CD4-positive, alpha-beta T cell treated with Interleukin-15 for 1 hour (primary cell): Measurements from ENCODE around the gene JADE1.

Experiments
- DNase-seq: peaks from one replicate; pipeline ENCODE4 v3.0.0-alpha.2; 2020

JADE1 gene

DNA sequence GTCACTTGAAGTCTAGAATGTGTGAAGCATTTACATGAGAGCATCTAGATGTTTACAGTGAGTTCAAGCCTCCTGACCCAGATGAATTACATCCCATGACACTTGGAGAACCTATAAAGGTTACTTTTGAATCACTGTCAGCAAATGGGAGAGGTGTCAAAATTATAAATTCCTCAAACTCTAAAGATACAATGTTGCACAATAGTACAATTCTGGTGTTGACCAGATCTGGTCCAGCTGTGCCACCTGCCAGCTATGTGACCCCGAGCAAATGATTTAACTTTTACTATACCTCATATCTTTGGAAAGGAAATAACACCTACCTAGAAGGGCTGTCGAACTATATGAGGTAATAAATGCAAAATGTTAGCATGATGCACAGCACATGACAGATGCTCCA is 69.8 kb downstream of the JADE1 start:
- DNase-seq, result no peak

GRCh38 chr4:128879971-128880370 is 70.5 kb downstream of the JADE1 start:
- DNase-seq, result no peak

DNA sequence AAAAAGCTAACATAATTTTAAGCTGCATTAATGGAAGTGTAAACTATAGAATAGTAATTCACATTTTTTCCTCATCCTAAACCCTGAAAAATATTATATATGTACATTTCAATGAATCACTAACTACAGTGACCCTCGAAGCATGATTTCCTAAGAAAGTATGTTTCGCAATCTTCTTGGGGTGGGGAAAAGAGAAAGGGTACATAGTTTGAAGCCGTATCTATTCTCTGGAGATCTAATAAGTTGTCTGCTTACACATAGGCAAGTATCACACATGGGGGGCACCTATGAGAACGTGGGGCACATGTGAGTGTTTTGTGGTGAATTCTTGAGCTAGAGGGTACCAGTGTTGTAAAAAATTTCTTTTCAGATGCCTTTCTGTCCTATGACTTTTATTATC is 71.2 kb downstream of the JADE1 start:
- DNase-seq, result no peak

- no peak for DNase-seq
These were observed 95.3 kb downstream of the JADE1 start for GRCh38 chr4:128904821-128905220.

DNA sequence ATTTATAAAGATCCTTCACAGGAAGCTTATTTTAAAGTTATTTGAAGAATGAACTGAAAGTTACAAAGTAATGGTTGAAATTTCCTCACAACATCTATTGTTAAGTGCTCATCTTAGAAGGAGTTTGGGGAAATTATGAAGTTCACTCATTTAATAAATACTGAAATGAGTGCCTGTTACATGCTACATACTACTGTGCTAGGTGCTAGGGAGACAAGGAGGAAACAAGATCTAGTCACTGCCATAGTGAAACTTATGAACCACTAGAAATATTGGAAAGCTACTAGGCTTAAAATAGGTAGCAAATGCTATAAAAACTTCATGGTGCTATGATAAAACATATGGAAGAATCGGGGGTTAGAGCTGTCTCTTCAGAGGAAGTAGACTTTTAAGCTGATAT is 97.1 kb downstream of the JADE1 start:
- no peak for DNase-seq

DNA sequence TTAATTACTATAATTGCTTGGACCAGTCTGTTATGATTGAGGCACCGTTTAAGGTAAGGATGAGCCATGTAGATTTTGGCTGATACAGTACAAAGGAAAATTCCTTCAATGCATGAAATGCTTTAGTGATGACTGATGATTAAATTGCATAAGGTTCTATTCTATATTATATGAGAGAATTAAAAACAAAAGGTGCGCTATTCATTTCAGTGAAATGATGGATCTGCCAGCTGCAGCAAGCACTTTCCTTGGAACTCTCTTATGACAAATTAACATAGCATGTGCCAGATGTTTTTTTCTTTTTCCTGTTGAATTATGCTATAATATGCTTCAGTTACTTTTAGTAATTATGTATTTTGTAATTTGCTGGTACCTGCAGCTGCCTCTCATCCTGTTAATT is 98.5 kb downstream of the JADE1 start:
- DNase-seq, result no peak

DNA sequence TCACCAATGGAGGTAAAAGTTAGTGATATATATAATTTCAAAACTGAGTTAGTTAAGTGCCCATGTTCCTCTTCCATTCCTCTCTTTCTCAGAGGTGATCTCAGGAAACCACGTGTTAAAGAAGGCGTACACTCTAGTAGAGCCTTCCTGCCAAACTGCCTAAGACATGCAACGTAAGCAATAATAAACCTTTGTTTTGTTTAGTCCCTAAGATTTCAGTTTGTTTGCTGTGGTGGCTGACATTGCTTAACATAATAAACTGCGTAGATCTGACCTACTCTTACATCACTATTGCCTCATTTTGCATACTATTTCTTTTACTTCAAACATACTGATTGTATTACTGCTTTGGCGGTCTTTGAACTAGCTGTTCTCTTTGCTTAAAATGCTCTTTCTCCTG is 99.2 kb downstream of the JADE1 start:
- DNase-seq, result no peak

- no peak for DNase-seq
These were observed 103.7 kb downstream of the JADE1 start for GRCh38 chr4:128913228-128913627.

- DNase-seq, result no peak
These were observed 106.0 kb downstream of the JADE1 start for GRCh38 chr4:128915544-128915943.

DNA sequence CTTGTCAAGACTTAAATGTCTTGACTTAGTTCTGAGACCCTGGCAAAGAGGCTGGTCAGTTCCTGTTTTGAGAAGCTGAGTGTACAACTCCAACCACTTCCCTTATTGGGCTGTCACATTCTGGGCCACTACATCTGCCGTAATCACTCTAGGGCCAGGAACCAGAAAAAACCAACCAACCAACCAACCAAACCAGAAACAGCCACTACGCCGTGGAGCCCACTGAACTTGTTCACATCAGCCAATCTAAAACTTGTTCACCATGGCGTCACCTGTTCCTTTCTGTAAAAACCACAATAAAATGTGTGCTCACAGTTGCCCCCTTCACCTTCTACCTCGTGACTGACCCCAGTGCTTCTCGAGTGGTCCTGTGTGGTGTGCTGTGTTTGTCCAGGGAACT is 107.3 kb downstream of the JADE1 start:
- DNase-seq, result peak; percentile 60

DNA sequence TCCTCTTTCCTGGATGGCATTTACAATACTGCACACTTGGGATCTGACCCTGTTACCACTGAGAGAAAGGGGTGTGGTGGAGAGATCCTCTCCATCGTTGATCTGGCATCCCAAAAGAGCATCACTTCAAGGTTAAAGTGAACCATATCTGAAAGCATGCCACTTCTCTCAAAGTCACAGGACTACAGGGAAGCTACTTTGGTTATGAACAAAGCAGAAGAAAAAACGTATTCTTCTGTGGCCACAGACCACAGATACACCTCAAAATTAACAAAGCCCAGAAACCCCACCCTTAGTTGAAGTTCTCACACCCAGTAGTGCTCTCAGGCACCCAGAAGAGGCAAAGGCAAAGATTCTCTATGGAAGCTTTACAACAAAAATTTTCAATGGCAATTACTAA is 108.3 kb downstream of the JADE1 start:
- DNase-seq, result no peak

- DNase-seq, result no peak
These were observed 112.5 kb downstream of the JADE1 start for GRCh38 chr4:128921954-128922353.
